Measurements from ENCODE around the gene PODXL2. TPM values are rescaled to one million over a fixed set of nuclear protein-coding genes. Genes with fewer than 3 reads are reported as not detected.

Gene PODXL2
- total and polyA plus RNA-seq, 12 donors: 11.9 to 52.4 (median 23.8) TPM

- H3K4me1 ChIP-seq (replicated peaks in 1 of 2): no peaks in the 10 kb centered on the region
- WGBS, 4 donors: 70 to 89% (median 78%) methylated on average over 2 of the region's 2 CpGs
These were observed 59.0 kb downstream of the PODXL2 start for GRCh38 chr3:127688022-127688415.

GRCh38 chr3:127688416-127689265 lies 59.7 kb downstream of the PODXL2 start:
- H3K4me3 ChIP-seq: no peak overlapping the region
- no peak overlapping the region for H3K27ac ChIP-seq
- H3K36me3 ChIP-seq (replicated peaks in 1 of 2): peaks cover 0 to 5% of the 10 kb centered on the region in 2 donors
- H3K4me1 ChIP-seq (replicated peaks in 1 of 2): no peaks in the 10 kb centered on the region
- H3K9me3 ChIP-seq (replicated peaks in 1 of 3): no peaks in the 10 kb centered on the region
- WGBS, 4 donors: 78 to 81% (median 79%) methylated on average over 17 to 20 of the region's 20 CpGs
- DNase-seq: peak in 3 of 7 donors; percentile 17 to 59 (median 17)
- H3K27me3 ChIP-seq: no peaks in the 10 kb centered on the region
- TF ChIP-seq POLR2A (IDR thresholded peaks at IDR 0.05): no peak
- no peak for TF ChIP-seq CTCF (IDR thresholded peaks at IDR 0.05)
- intact Hi-C loops (cut with DNase I): loop anchor here in 1 of 2 donors (10.0 kb wide), 1 partner anchor 126 kb away; no protein-coding TSS in a partner anchor

More at GRCh38 chr3:127688022-127688415, 59.0 kb downstream of the PODXL2 start:
- Histone ChIP-seq H3K36me3 (replicated peaks in 1 of 2) (peaks cover 0 to 5% of the 10 kb centered on the region in 2 donors), H3K4me3 (no peak overlapping the region), H3K27ac (no peak overlapping the region), H3K9me3 (replicated peaks in 1 of 3) (no peaks in the 10 kb centered on the region), H3K27me3 (no peaks in the 10 kb centered on the region)
- peak in 1 of 7 donors; percentile 3 for DNase-seq
- intact Hi-C loops (cut with DNase I): loop anchor here in 1 of 2 donors (10.0 kb wide), 1 partner anchor 127 kb away; no protein-coding TSS in a partner anchor
- TF ChIP-seq POLR2A (IDR thresholded peaks at IDR 0.05): no peak
- no peak for TF ChIP-seq CTCF (IDR thresholded peaks at IDR 0.05)

GRCh38 chr3:127689266-127689860 lies 60.4 kb downstream of the PODXL2 start:
- TF ChIP-seq CTCF (IDR thresholded peaks at IDR 0.05): no peak
- TF ChIP-seq POLR2A (IDR thresholded peaks at IDR 0.05): no peak
- intact Hi-C loops (cut with DNase I): loop anchor here in 1 of 2 donors (10.0 kb wide), 1 partner anchor 125 kb away; no protein-coding TSS in a partner anchor

GRCh38 chr3:127690106-127690505 lies 61.1 kb downstream of the PODXL2 start:
- H3K27me3 ChIP-seq: no peaks in the 10 kb centered on the region
- 70 to 73% (median 72%) methylated on average over 2 to 4 of the region's 4 CpGs for WGBS, 4 donors
- no peak overlapping the region for H3K4me3 ChIP-seq
- TF ChIP-seq POLR2A (IDR thresholded peaks at IDR 0.05): no peak
- TF ChIP-seq CTCF (IDR thresholded peaks at IDR 0.05): no peak
- peak overlapping the region in 1 of 5 donors; percentile 62 for H3K27ac ChIP-seq
- peak in 1 of 7 donors; percentile 18 for DNase-seq
- H3K9me3 ChIP-seq (replicated peaks in 1 of 3): no peaks in the 10 kb centered on the region
- intact Hi-C loops (cut with DNase I): loop anchor here (5.0 to 10.0 kb wide), 4 partner anchors 38 to 272 kb away; partner anchors contain the start of gene MGLL (in 1 of the 2)
- H3K36me3 ChIP-seq (replicated peaks in 1 of 2): peaks cover 0 to 5% of the 10 kb centered on the region in 2 donors
- H3K4me1 ChIP-seq (replicated peaks in 1 of 2): no peaks in the 10 kb centered on the region

More at GRCh38 chr3:127689266-127689860, 60.4 kb downstream of the PODXL2 start:
- Histone ChIP-seq H3K4me1 (replicated peaks in 1 of 2) (no peaks in the 10 kb centered on the region), H3K27ac (no peak overlapping the region), H3K4me3 (no peak overlapping the region), H3K9me3 (replicated peaks in 1 of 3) (no peaks in the 10 kb centered on the region), H3K36me3 (replicated peaks in 1 of 2) (peaks cover 0 to 5% of the 10 kb centered on the region in 2 donors), H3K27me3 (no peaks in the 10 kb centered on the region)
- 86 to 92% (median 91%) methylated on average over 15 to 19 of the region's 19 CpGs for WGBS, 4 donors
- DNase-seq: peak in 3 of 7 donors; percentile 2 to 50 (median 10)

Data from adrenal gland (tissue), 12 donors.